SK-MEL-5 (cell line): ENCODE results near the gene CORT. TPM values are rescaled to one million over a fixed set of nuclear protein-coding genes. Genes with fewer than 3 reads are reported as not detected.
"Not testable (repeated sequence)": the region's sequence is repeated elsewhere in the genome, so short reads cannot be mapped to it uniquely, and the experiment has no call there.

Experiments used
- DNase-seq: peaks from one replicate; pipeline ENCODE4 v3.0.0-alpha.2; 2016; ENCODE audit warnings: low read depth, low spot score
- in situ Hi-C: cut with HindIII; loops from 2 replicates; pipeline ENCODE4 v1.10.0; 2016; ENCODE audit warnings: low sequenced_read_pairs, high pct_unique_total_duplicates, low pct_unique_long_range_greater_than_20kb
- total RNA-seq: library from RNA; depleted of rRNA; stranded (reverse); fragments of >200 nt; shearing (Covaris generic); gene quantifications from 2 replicates; pipeline ENCODE4 v1.2.3, GENCODE V29; 2014

CORT gene
- total RNA-seq, 1 experiment from 2014 or later, result not detected

- no peak for DNase-seq
- in situ Hi-C loops, result no loop called here
These were observed 17.2 kb downstream of the CORT start for GRCh38 chr1:10467078-10467477.

GRCh38 chr1:10470043-10470442 is 20.2 kb downstream of the CORT start:
- DNase-seq, result no peak
- in situ Hi-C loops, result no loop called here

GRCh38 chr1:10471411-10472219 is 21.8 kb downstream of the CORT start:
- in situ Hi-C loops, result no loop called here
- DNase-seq, result no peak

GRCh38 chr1:10472220-10473144 is 22.7 kb downstream of the CORT start, which contains the start of gene DFFA:
Gene DFFA (minus strand): TSS chr1:10472529. CDS start chr1:10472458, 71 bp downstream.
- peak; percentile 96 for DNase-seq
- in situ Hi-C loops, result no loop called here

- no peak for DNase-seq
- in situ Hi-C loops, result no loop called here
These were observed 23.4 kb downstream of the CORT start for GRCh38 chr1:10473145-10473765.

GRCh38 chr1:10474309-10474612 is 24.4 kb downstream of the CORT start:
- DNase-seq, in situ Hi-C loops: not testable (repeated sequence)

- in situ Hi-C loops, result no loop called here
- DNase-seq, result peak; percentile 90
These were observed 25.0 kb downstream of the CORT start, which contains the start of gene PEX14 for GRCh38 chr1:10474613-10475507. Gene PEX14 (plus strand): TSS chr1:10474950. CDS start chr1:10474967, 17 bp downstream.

GRCh38 chr1:10475510-10475909 is 25.7 kb downstream of the CORT start:
- no peak for DNase-seq
- in situ Hi-C loops, result no loop called here

- in situ Hi-C loops, result no loop called here
These were observed 29.5 kb downstream of the CORT start for GRCh38 chr1:10479296-10479695.

GRCh38 chr1:10480614-10481013 is 30.8 kb downstream of the CORT start:
- DNase-seq, result no peak
- in situ Hi-C loops, result no loop called here

More at GRCh38 chr1:10479296-10479695, 29.5 kb downstream of the CORT start:
- no peak for DNase-seq

GRCh38 chr1:10484521-10484920 is 34.7 kb downstream of the CORT start:
- in situ Hi-C loops, result no loop called here
- no peak for DNase-seq

- DNase-seq, result no peak
- in situ Hi-C loops, result no loop called here
These were observed 39.6 kb downstream of the CORT start for GRCh38 chr1:10489291-10490055.

GRCh38 chr1:10490286-10490970 is 40.6 kb downstream of the CORT start:
- in situ Hi-C loops, result no loop called here
- DNase-seq, result no peak

- in situ Hi-C loops, result no loop called here
- no peak for DNase-seq
These were observed 44.6 kb downstream of the CORT start for GRCh38 chr1:10494418-10494753.

GRCh38 chr1:10494754-10495474 is 45.1 kb downstream of the CORT start:
- DNase-seq, result peak; percentile 67
- in situ Hi-C loops, result no loop called here

GRCh38 chr1:10495475-10495817 is 45.6 kb downstream of the CORT start:
- DNase-seq, result no peak
- in situ Hi-C loops, result no loop called here
